Bronchial epithelial cell (primary cell): Measurements from ENCODE around the gene PRSS3. TPM values are rescaled to one million over a fixed set of nuclear protein-coding genes. Genes with fewer than 3 reads are reported as not detected.

Experiments used
- total RNA-seq: library from RNA; depleted of rRNA; stranded (reverse); fragments of >200 nt; gene quantifications from 2 replicates; pipeline ENCODE4 v1.2.1, GENCODE V29; 2014

Gene PRSS3
- total RNA-seq, 1 donor from 2014 or later: 95.6 TPM

Other genes starting within 250 kb of the PRSS3 start
- gene UBE2R2, start 21.6 kb downstream of the PRSS3 start, total RNA-seq: 14.0 and 17.0 TPM in 2 replicates